Activated CD4-positive, alpha-beta memory T cell treated with anti-CD3 and anti-CD28 coated beads for 36 hours (primary cell): ENCODE results near the gene MYH9. TPM values are rescaled to one million over a fixed set of nuclear protein-coding genes. Genes with fewer than 3 reads are reported as not detected.
"Not testable (repeated sequence)": the region's sequence is repeated elsewhere in the genome, so short reads cannot be mapped to it uniquely, and the experiment has no call there.

Experiments used
- CTCF ChIA-PET: fragments of 350-600 bp; sonication (Branson Sonifier 250); formaldehyde crosslinking; loops from one replicate; lab custom pipeline; 2021; ENCODE audit warnings: antibody characterized with exemption, inconsistent platforms; lab: Charles Lee
- POLR2A ChIA-PET: fragments of 350-600 bp; sonication (Branson Sonifier 250); formaldehyde crosslinking; loops from one replicate; lab custom pipeline; 2021; ENCODE audit warnings: antibody characterized with exemption; lab: Charles Lee
- DNase-seq: peaks from one replicate; pipeline ENCODE4 v3.0.0-alpha.2; 2020
- H3K27ac Mint-ChIP-seq: one replicate; pipeline ENCODE4 v1.8.0; 2021; ENCODE audit warnings: mixed read lengths
- H3K27me3 Mint-ChIP-seq: one replicate; pipeline ENCODE4 v1.8.0; 2021; ENCODE audit warnings: mixed read lengths
- H3K36me3 Mint-ChIP-seq: one replicate; pipeline ENCODE4 v1.8.0; 2021; ENCODE audit warnings: mixed read lengths
- H3K4me1 Mint-ChIP-seq: one replicate; pipeline ENCODE4 v1.8.0; 2021; ENCODE audit warnings: low read depth, mixed read lengths
- H3K4me3 Mint-ChIP-seq: one replicate; pipeline ENCODE4 v1.8.0; 2021; ENCODE audit warnings: mild to moderate bottlenecking, mixed read lengths
- H3K9me3 Mint-ChIP-seq: one replicate; pipeline ENCODE4 v1.8.0; 2021; ENCODE audit warnings: mixed read lengths
- intact Hi-C: fragments of 100-400 bp; cut with micrococcal nuclease; formaldehyde crosslinking; loops from one replicate; pipeline ENCODE4 v1.15.1; 2023
- total RNA-seq, 2 experiments: library from RNA; stranded (reverse); gene quantifications; one replicate each; pipeline ENCODE4 v1.2.3, GENCODE V29; 2021

Gene MYH9
- total RNA-seq, 2 experiments from 2014 or later: 712 to 720 TPM

DNA sequence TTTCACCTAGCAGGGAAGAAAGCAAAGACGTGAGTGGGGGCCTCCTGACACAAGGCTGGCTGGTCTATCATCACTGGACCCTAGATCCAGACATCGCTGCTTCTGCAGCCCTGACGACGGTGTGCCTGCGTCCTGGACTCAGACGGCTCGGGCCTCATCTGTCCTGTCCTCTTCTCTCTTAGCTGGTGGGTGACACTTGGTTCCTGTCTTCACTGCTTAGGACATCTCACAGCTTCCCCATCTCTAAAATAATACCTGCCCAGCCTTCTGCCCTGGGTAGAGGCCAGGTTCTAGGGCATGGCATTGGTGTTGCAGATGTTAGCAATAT lies 93.5 kb downstream of the MYH9 start:
- intact Hi-C loops: no loop called here
- Mint-ChIP-seq H3K36me3 (peaks cover 79% of the 10 kb centered on the region), H3K9me3 (no peaks in the 10 kb centered on the region), H3K4me1 (peaks cover 29% of the 10 kb centered on the region), H3K27ac (peak overlapping the region; percentile 21), H3K4me3 (no peak overlapping the region), H3K27me3 (no peaks in the 10 kb centered on the region)
- POLR2A ChIA-PET: interaction anchor here (0.8 to 1.0 kb wide), 2 partner anchors 13 to 15 kb away, joined by 3 to 4 read pairs; no protein-coding TSS in a partner anchor
- CTCF ChIA-PET: interaction anchor here (1.3 kb wide), 1 partner anchor 16 kb away, joined by 7 read pairs; no protein-coding TSS in a partner anchor
- DNase-seq: no peak

DNA sequence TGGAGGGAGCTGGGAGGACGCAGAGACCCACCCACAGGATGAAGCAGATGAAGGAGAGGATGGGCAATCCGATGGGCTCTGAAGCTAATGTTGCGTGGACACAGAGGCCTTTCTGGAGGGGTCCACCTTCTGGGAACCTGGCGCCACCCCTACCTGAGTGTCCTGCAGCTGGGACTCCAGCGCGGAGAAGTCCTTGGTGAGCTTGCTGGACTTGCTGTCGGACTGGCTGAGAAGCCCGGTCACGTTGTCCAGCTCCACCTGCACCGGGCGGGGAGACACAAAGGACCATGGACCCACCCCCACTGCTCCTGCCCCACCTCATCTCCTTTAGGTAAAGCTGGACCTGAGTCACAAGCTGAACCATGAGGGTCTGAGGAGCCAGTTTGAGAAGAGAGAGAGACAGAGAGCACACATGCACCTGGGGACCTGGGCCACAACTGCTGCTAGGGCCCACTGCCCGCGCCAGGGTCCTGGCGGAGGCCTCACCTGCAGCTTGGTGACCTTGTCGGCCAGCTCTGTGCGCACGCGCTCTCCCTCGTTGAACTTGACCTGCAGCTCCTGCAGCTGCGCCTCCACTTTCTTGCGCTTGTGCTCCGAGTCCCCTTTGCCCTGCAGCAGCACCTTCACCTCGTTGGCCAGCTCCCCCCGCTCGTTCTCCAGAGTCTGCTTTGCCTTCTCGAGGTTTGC lies 94.0 kb downstream of the MYH9 start:
- Mint-ChIP-seq H3K9me3 (no peaks in the 10 kb centered on the region), H3K27ac (no peak overlapping the region), H3K4me1 (peaks cover 34% of the 10 kb centered on the region), H3K4me3 (no peak overlapping the region), H3K36me3 (peaks cover 79% of the 10 kb centered on the region), H3K27me3 (no peaks in the 10 kb centered on the region)
- intact Hi-C loops: no loop called here
- CTCF ChIA-PET: no interaction called here
- POLR2A ChIA-PET: interaction anchor here (0.8 to 1.0 kb wide), 2 partner anchors 13 to 15 kb away, joined by 3 to 4 read pairs; no protein-coding TSS in a partner anchor
- no peak for DNase-seq

DNA sequence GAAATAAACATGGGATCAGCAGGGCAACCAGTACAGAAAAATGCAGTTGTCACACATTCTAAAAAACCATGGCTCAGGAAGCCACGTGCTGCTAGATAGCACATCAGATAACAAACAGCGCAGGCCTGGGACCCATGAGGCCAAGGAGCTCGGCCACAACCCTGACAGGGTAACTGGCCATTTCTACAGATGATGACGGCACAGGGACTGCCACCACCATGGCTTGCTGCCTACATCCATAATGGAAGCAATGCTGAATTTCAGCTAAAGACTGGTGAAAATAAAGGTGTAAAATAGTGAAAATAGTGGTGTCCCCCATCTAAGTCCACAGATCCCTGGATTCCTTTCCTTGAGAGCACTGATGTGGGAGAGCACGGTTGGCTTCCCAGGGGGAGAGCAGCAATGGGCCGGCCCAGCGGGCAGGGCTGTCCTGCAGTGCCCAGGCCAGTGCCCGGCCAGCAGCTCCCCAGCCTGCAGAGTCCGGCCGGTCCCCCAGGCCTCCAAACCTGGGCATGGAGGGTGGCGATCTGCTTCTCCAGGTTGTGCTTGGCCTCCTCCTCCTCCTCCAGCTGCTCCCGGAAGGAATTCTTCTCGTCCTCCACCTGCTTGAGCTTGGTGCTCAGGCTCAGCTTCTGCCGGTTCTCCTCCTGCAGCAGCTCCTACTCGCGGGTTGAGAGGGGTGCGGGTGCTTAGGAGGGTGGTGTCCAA lies 94.8 kb downstream of the MYH9 start:
- intact Hi-C loops: no loop called here
- H3K4me1 Mint-ChIP-seq: peaks cover 39% of the 10 kb centered on the region
- no peak overlapping the region for H3K4me3 Mint-ChIP-seq
- peaks cover 81% of the 10 kb centered on the region for H3K36me3 Mint-ChIP-seq
- ChIA-PET CTCF (interaction anchor here (1.0 to 2.0 kb wide), 2 partner anchors 9 to 15 kb away, joined by 3 to 8 read pairs; no protein-coding TSS in a partner anchor), POLR2A (interaction anchor here (0.8 to 1.1 kb wide), 2 partner anchors 13 to 16 kb away, joined by 3 to 4 read pairs; no protein-coding TSS in a partner anchor)
- H3K27ac Mint-ChIP-seq: no peak overlapping the region
- no peak for DNase-seq
- H3K9me3 Mint-ChIP-seq: no peaks in the 10 kb centered on the region
- H3K27me3 Mint-ChIP-seq: no peaks in the 10 kb centered on the region

DNA sequence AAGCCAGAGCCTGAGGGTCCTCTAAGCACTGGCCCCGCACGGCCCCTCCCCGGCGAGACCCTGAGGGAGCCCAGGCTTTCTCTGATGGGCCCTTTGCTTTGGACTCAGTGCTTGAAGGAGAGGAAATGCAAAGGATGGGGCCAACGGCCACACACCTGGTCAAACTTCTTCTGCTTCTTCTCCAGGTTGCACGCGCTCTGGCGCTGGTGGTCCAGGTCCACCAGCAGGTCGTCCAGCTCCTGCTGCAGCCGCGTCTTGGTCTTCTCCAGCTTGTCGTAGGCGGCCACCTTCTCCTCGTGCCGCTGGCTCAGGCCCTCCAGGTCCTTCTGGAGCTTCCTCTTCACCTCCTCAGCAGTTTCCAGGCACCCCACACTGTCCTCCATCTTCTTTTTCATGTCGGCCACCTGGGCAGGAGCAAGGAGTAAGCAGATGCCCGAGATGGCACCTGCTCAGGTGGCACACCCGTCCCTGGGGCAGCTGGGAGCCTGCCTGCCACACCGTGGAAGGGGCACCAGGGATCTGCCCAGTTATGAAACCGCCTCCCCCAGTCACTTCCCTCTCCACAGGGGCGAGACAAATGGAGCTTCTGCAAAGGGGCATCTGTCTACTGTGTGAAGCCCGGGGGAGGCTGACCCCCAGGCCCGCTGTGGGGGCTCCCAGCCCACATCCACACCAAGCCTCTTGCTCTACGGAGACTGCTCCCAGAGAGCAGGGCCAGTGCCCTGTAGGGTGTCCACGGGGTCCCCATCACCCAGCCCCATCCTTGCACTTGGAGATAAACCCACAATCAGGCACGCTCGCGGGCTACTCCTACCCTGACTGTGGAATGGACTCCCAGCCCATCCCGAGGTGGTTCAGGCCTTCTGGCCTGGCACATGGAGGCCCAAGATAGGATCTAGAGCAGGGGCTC lies 95.7 kb downstream of the MYH9 start:
- CTCF ChIA-PET: interaction anchor here (0.7 to 2.0 kb wide), 3 partner anchors 10 to 114 kb away, joined by 3 to 8 read pairs (median 3); no protein-coding TSS in a partner anchor

DNA sequence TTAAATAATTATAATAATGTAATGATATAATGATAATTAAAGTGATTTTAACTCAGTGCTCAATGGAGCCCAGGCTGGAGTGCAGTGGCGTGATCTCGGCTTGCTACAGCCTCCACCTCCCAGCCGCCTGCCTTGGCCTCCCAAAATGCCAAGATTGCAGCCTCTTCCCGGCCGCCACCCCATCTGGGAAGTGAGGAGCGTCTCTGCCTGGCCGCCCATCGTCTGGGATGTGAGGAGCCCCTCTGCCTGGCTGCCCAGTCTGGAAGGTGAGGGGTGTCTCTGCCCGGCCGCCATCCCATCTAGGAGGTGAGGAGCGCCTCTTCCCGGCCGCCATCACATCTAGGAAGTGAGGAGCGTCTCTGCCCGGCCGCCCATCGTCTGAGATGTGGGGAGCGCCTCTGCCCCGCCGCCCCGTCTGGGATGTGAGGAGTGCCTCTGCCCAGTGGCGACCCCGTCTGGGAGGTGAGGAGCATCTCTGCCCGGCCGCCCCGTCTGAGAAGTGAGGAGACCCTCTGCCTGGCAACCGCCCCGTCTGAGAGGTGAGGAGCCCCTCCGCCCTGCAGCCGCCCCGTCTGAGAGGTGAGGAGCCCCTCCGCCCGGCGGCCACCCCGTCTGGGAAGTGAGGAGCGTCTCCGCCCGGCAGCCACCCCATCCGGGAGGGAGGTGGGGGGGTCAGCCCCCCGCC lies 97.2 kb downstream of the MYH9 start:
- H3K27ac Mint-ChIP-seq: not testable (repeated sequence)

More for the DNA sequence above, 95.7 kb downstream of the MYH9 start:
- DNase-seq: no peak
- Mint-ChIP-seq H3K9me3 (no peaks in the 10 kb centered on the region), H3K4me1 (peaks cover 40% of the 10 kb centered on the region), H3K36me3 (peaks cover 80% of the 10 kb centered on the region), H3K27ac (peak overlapping the region; percentile 36), H3K27me3 (no peaks in the 10 kb centered on the region), H3K4me3 (no peak overlapping the region)
- POLR2A ChIA-PET: interaction anchor here (1.1 kb wide), 1 partner anchor 14 kb away, joined by 4 read pairs; no protein-coding TSS in a partner anchor
- intact Hi-C loops: no loop called here

DNA sequence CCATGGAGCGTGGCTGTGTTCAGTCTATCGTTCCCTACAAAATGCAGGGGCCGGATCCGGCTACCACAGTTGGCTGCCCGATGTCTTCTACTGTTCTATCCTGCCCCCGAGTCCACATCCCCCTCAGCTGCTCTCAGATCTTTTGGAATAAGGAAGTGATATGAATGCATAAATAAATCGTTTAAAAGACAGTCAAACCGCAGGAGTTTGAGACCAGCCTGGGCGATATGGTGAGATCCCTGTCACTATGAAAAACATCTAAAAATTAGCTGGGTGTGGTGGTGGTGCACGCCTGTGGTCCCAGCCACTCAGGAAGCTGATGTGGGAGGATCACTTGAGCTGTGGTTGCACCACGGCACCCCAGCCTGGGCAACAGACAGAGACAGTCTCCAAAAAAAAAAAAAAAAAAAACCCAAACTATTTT lies 97.8 kb downstream of the MYH9 start:
- DNase-seq: peak; percentile 34
- CTCF ChIA-PET: interaction anchor here (5.8 kb wide), 1 partner anchor 10 kb away, joined by 57 read pairs; no protein-coding TSS in a partner anchor
- H3K27ac Mint-ChIP-seq: peak overlapping the region; percentile 78
- H3K27me3 Mint-ChIP-seq, H3K9me3 Mint-ChIP-seq, intact Hi-C loops, POLR2A ChIA-PET: not testable (repeated sequence)
- H3K4me1 Mint-ChIP-seq: peaks cover 38% of the 10 kb centered on the region
- peak overlapping the region; percentile 26 for H3K4me3 Mint-ChIP-seq
- peaks cover 80% of the 10 kb centered on the region for H3K36me3 Mint-ChIP-seq

More for the DNA sequence above, 97.2 kb downstream of the MYH9 start:
- Mint-ChIP-seq H3K36me3 (peaks cover 83% of the 10 kb centered on the region), H3K4me1 (peaks cover 39% of the 10 kb centered on the region)
- H3K9me3 Mint-ChIP-seq, DNase-seq, H3K27me3 Mint-ChIP-seq, POLR2A ChIA-PET, intact Hi-C loops, H3K4me3 Mint-ChIP-seq: not testable (repeated sequence)
- CTCF ChIA-PET: interaction anchor here (5.8 kb wide), 1 partner anchor 10 kb away, joined by 57 read pairs; no protein-coding TSS in a partner anchor

DNA sequence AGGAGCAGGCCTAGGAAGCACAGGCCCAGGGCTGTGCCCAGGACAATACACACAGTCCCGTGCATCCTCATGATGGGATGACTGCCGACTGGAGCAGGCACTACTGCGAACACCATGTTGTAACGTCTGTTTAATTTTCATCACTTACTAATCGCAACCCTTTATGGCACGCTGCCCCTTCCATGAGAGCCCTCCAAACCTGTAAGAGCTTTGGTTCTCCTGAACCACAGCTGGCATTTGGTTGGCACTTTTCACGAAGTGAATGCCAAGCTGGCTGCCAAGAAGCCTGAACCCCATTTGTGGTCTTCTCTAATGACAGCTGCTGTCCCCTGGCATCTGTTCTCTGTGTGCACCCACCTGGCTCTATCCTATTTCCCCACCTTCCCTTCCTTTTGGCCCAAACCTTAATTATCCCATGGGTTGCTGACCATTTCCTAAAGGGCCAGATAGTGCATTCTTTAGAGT lies 98.3 kb downstream of the MYH9 start:
- no peaks in the 10 kb centered on the region for H3K27me3 Mint-ChIP-seq
- DNase-seq: no peak
- peaks cover 77% of the 10 kb centered on the region for H3K36me3 Mint-ChIP-seq
- no peak overlapping the region for H3K4me3 Mint-ChIP-seq
- intact Hi-C loops: no loop called here
- H3K9me3 Mint-ChIP-seq: no peaks in the 10 kb centered on the region
- ChIA-PET POLR2A (interaction anchor here (1.2 kb wide), 1 partner anchor 12 kb away, joined by 5 read pairs; no protein-coding TSS in a partner anchor), CTCF (interaction anchor here (1.2 to 5.9 kb wide), 4 partner anchors 11 to 197 kb away, joined by 4 to 57 read pairs (median 24); no protein-coding TSS in a partner anchor)
- peak overlapping the region; percentile 78 for H3K27ac Mint-ChIP-seq
- peaks cover 37% of the 10 kb centered on the region for H3K4me1 Mint-ChIP-seq

DNA sequence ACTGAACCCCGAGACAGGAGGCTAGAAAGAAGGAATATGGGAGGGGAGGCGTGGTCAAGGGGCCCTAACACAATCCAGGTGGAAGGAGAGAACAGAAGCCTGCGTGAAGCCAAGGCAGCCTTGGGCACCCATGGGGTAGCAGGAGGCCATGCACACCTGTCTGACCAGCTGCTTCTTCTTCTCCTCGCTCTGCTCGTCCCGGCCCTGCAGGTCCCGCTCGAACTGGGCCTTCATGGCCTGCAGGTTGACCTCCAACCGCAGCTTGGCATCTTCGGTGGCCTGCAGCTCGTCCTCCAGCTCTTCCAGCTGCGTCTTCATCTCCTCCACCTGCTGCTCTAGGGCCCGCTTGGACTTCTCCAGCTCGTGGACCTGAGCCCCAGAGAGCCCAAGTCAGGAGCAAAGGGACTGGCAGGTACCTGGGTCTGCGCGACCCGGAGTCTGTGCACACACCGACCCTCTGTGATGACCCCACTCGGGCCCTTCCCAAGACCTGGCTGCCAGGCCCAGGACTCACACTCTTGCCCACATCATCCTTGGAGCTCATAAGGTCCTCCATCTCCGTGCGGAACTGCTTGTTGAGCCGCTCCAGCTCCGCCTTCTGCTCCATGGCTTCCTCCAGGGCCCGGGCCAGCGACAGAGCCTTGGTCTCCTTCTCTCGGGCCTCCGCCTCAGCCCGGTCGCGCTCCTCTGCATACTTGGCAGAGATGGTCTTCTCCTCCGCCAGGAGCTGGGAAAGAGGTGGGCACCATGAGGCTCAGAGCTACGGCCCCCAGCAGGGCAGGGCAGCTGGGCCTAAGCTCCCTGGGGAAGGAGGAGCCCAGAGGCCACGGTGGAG lies 99.0 kb downstream of the MYH9 start:
- intact Hi-C loops: no loop called here
- no peaks in the 10 kb centered on the region for H3K9me3 Mint-ChIP-seq
- H3K4me1 Mint-ChIP-seq: peaks cover 32% of the 10 kb centered on the region
- H3K4me3 Mint-ChIP-seq: no peak overlapping the region
- no peaks in the 10 kb centered on the region for H3K27me3 Mint-ChIP-seq
- H3K36me3 Mint-ChIP-seq: peaks cover 77% of the 10 kb centered on the region
- no peak for DNase-seq
- CTCF ChIA-PET: interaction anchor here (0.7 to 5.9 kb wide), 5 partner anchors 8 to 198 kb away, joined by 3 to 57 read pairs (median 5); no protein-coding TSS in a partner anchor
- POLR2A ChIA-PET: interaction anchor here (1.2 kb wide), 1 partner anchor 11 kb away, joined by 5 read pairs; no protein-coding TSS in a partner anchor
- no peak overlapping the region for H3K27ac Mint-ChIP-seq

DNA sequence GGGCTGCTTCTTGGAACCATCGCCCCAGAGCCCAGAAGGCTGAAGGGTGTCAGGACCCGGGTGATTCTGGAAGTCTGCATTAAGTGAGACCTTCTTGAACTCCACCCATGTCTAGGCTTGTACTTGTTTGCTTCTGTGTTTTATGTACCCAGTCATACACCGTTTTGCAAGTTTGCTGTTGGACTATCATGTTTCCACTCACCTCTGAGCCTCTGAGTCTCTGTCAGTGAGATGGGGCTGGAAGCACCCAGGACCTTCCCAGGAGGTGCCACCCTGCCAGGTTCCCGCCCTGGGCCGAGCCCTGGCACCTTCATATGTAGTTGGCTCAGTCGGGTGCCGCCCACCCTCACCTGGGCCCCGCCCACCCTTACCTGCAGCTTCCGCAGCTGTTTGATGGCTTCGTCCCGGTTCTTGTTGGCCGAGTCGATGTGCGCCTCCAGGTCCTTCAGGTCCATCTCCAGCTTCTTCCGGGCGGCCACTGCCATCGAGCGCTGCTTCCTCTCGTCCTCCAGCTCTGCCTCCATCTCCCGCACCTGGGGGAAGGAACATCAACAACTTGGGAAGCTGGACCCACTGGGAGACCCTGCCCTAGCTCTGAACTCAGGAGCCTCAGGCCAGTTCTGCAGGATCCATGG lies 99.8 kb downstream of the MYH9 start:
- ChIA-PET CTCF (interaction anchor here (0.7 to 5.9 kb wide), 7 partner anchors 9 to 199 kb away, joined by 3 to 57 read pairs (median 7); no protein-coding TSS in a partner anchor), POLR2A (no interaction called here)
- Mint-ChIP-seq H3K9me3 (no peaks in the 10 kb centered on the region), H3K4me1 (peaks cover 32% of the 10 kb centered on the region), H3K4me3 (no peak overlapping the region), H3K36me3 (peaks cover 77% of the 10 kb centered on the region), H3K27ac (no peak overlapping the region), H3K27me3 (no peaks in the 10 kb centered on the region)
- no peak for DNase-seq
- intact Hi-C loops: no loop called here
